ENCODE results near the gene HSD3B1.

GRCh38 chr1:119467219-119467618 is 39.8 kb upstream of the HSD3B1 start:
- no peak for TF ChIP-seq CTCF (IDR thresholded peaks at IDR 0.05)
- TF ChIP-seq POLR2A (IDR thresholded peaks at IDR 0.05), result no peak
- TF ChIP-seq EP300 (IDR thresholded peaks at IDR 0.05), result no peak

Measured in upper lobe of left lung (tissue), 4 donors.